Measurements from ENCODE around the gene METTL4. TPM values are rescaled to one million over a fixed set of nuclear protein-coding genes. Genes with fewer than 3 reads are reported as not detected.

METTL4 gene
- total RNA-seq, 2 experiments from 2014 or later, result 20.6 to 22.2 TPM

Other genes with a start within 250 kb of the METTL4 start
- gene NDC80, start 52 bp upstream of the METTL4 start, total RNA-seq, result 10 to 100 TPM; 53.9 to 57.3 TPM
- 10 to 100 TPM; 87.2 to 98.6 TPM for gene SMCHD1, start 84.2 kb upstream of the METTL4 start, total RNA-seq

Measured in activated CD8-positive, alpha-beta memory T cell treated with anti-CD3 and anti-CD28 coated beads for 36 hours (primary cell).